DND-41 (cell line): ENCODE data around the gene ZC3H4.

ENCODE experiments used
- CTCF ChIP-seq: IDR thresholded peaks from 2 replicates; pipeline ENCODE4 v1.5.1; 2012; ENCODE audit warnings: borderline replicate concordance, low read length, moderate library complexity, mild to moderate bottlenecking; ENCODE audit not compliant: poor library complexity, severe bottlenecking; ENCODE audit errors: extremely low read depth
- EZH2 ChIP-seq: IDR thresholded peaks from 3 replicates; pipeline ENCODE4 v1.6.1; 2012; ENCODE audit warnings: borderline replicate concordance, low read depth, mild to moderate bottlenecking, moderate library complexity, low read length, inconsistent platforms; ENCODE audit not compliant: severe bottlenecking

GRCh38 chr19:47096100-47096704 is 17.4 kb downstream of the ZC3H4 start:
- TF ChIP-seq CTCF = no peak
- TF ChIP-seq EZH2 = no peak
